HepG2 (cell line): ENCODE measurements around the gene TIMM44. TPM values are rescaled to one million over a fixed set of nuclear protein-coding genes. Genes with fewer than 3 reads are reported as not detected.

Experiments used
- AKAP8 ChIP-seq: sonication (generic); formaldehyde crosslinking; IDR thresholded peaks from 2 replicates; pipeline ENCODE4 v1.5.1; 2020; ENCODE audit warnings: mild to moderate bottlenecking, missing genetic modification reagents
- GFI1 ChIP-seq: sonication (generic); formaldehyde crosslinking; IDR thresholded peaks from 2 replicates; pipeline ENCODE4 v1.5.0; 2020; ENCODE audit warnings: missing genetic modification reagents, mild to moderate bottlenecking, borderline replicate concordance
- KDM6A ChIP-seq: IDR thresholded peaks from 2 replicates; pipeline ENCODE4 v1.6.1; 2016; ENCODE audit warnings: low read depth
- KLF13 ChIP-seq: sonication (generic); formaldehyde crosslinking; IDR thresholded peaks from 2 replicates; pipeline ENCODE4 v1.4.0; 2020; ENCODE audit warnings: mild to moderate bottlenecking, missing genetic modification reagents
- MZF1 ChIP-seq: sonication (generic); formaldehyde crosslinking; IDR thresholded peaks from 2 replicates; pipeline ENCODE4 v1.8.1; 2023; ENCODE audit warnings: mild to moderate bottlenecking, missing genetic modification reagents, borderline replicate concordance
- NCOA5 ChIP-seq: sonication (generic); formaldehyde crosslinking; IDR thresholded peaks from 2 replicates; pipeline ENCODE4 v1.4.0; 2020; ENCODE audit warnings: missing genetic modification reagents
- NFATC3 ChIP-seq: sonication (generic); formaldehyde crosslinking; IDR thresholded peaks from 2 replicates; pipeline ENCODE4 v1.5.1; 2020; ENCODE audit warnings: mild to moderate bottlenecking, missing genetic modification reagents
- NFE2 ChIP-seq: sonication (generic); formaldehyde crosslinking; IDR thresholded peaks from 2 replicates; pipeline ENCODE4 v1.4.0; 2020; ENCODE audit warnings: missing genetic modification reagents
- NFIB ChIP-seq: sonication (generic); formaldehyde crosslinking; IDR thresholded peaks from 2 replicates; pipeline ENCODE4 v1.9.0; 2021; ENCODE audit warnings: missing genetic modification reagents, mild to moderate bottlenecking, borderline replicate concordance
- PLSCR1 ChIP-seq: sonication (generic); formaldehyde crosslinking; IDR thresholded peaks from 2 replicates; pipeline ENCODE4 v1.5.0; 2020; ENCODE audit warnings: missing genetic modification reagents, mild to moderate bottlenecking, borderline replicate concordance
- RCOR2 ChIP-seq: IDR thresholded peaks from 2 replicates; pipeline ENCODE4 v1.6.1; 2016; ENCODE audit warnings: missing biosample characterization, missing genetic modification reagents
- SALL2 ChIP-seq: sonication (generic); formaldehyde crosslinking; IDR thresholded peaks from 2 replicates; pipeline ENCODE4 v1.8.1; 2023; ENCODE audit warnings: mild to moderate bottlenecking, missing genetic modification reagents, inconsistent platforms
- SKIL ChIP-seq: sonication (generic); formaldehyde crosslinking; IDR thresholded peaks from 2 replicates; pipeline ENCODE4 v1.8.0; 2022; ENCODE audit warnings: missing genetic modification reagents, mild to moderate bottlenecking, moderate library complexity, borderline replicate concordance
- SMAD1 ChIP-seq: sonication (generic); formaldehyde crosslinking; IDR thresholded peaks from 2 replicates; pipeline ENCODE4 v1.4.0; 2020; ENCODE audit warnings: missing genetic modification reagents, low read depth, mild to moderate bottlenecking, borderline replicate concordance
- SMARCE1 ChIP-seq: fragments of 450-650 bp; IDR thresholded peaks from 2 replicates; pipeline ENCODE4 v1.6.1; 2017; ENCODE audit warnings: borderline replicate concordance
- TRAFD1 ChIP-seq: sonication (generic); formaldehyde crosslinking; IDR thresholded peaks from 2 replicates; pipeline ENCODE4 v1.5.1; 2020; ENCODE audit warnings: missing genetic modification reagents, mild to moderate bottlenecking, borderline replicate concordance
- YEATS2 ChIP-seq: sonication (generic); formaldehyde crosslinking; IDR thresholded peaks from 2 replicates; pipeline ENCODE4 v1.4.0; 2020; ENCODE audit warnings: missing genetic modification reagents, borderline replicate concordance
- ZBTB14 ChIP-seq: sonication (generic); formaldehyde crosslinking; IDR thresholded peaks from 2 replicates; pipeline ENCODE4 v1.4.0; 2020; ENCODE audit warnings: missing genetic modification reagents
- ZBTB8A ChIP-seq: sonication (generic); formaldehyde crosslinking; IDR thresholded peaks from 2 replicates; pipeline ENCODE4 v1.4.0; 2020; ENCODE audit warnings: mild to moderate bottlenecking, low read depth, missing genetic modification reagents, borderline replicate concordance
- ZFY ChIP-seq: sonication (generic); formaldehyde crosslinking; IDR thresholded peaks from 2 replicates; pipeline ENCODE4 v1.4.0; 2020; ENCODE audit warnings: missing genetic modification reagents
- ZNF280B ChIP-seq: sonication (generic); formaldehyde crosslinking; IDR thresholded peaks from 2 replicates; pipeline ENCODE4 v1.5.0; 2020; ENCODE audit warnings: missing genetic modification reagents, mild to moderate bottlenecking, borderline replicate concordance
- ZNF446 ChIP-seq: sonication (generic); formaldehyde crosslinking; IDR thresholded peaks from 2 replicates; pipeline ENCODE4 v1.5.0; 2020; ENCODE audit warnings: mild to moderate bottlenecking, missing genetic modification reagents
- ZNF652 ChIP-seq: IDR thresholded peaks from 2 replicates; pipeline ENCODE4 v1.6.1; 2016; ENCODE audit warnings: low read depth, borderline replicate concordance
- polyA plus RNA-seq, 8 experiments: library from polyadenylated mRNA; depleted of rRNA in 3 of 8; stranded (reverse) in 7 of 8; unstranded in 1 of 8; fragments of >200 nt; fragmentation: Illumina TruSeq in 4 of 8; extraction: Trizol in 4 of 8; gene quantifications; 2 replicates each; pipeline versions ENCODE4 v1.2.1 to v1.2.3, GENCODE V29; 2011 to 2016; ENCODE audit warnings: low read depth in 4 of 8, missing spikeins in 1 of 8, mixed read lengths in 1 of 8; ENCODE audit not compliant: insufficient read depth in 1 of 8
- total RNA-seq, 5 experiments: library from RNA; depleted of rRNA; stranded (reverse); fragments of >200 nt; fragmentation: Illumina TruSeq; extraction: Trizol; gene quantifications; 2 replicates each; pipeline ENCODE4 v1.2.3, GENCODE V29; 2016; ENCODE audit warnings: low read depth in 1 of 5

TIMM44 gene
- total and polyA plus RNA-seq, 2 of the 13 experiments (the other 11 are each of a cell fraction or from before 2014, with no cell fraction given): 42.9 to 72.6 TPM

DNA sequence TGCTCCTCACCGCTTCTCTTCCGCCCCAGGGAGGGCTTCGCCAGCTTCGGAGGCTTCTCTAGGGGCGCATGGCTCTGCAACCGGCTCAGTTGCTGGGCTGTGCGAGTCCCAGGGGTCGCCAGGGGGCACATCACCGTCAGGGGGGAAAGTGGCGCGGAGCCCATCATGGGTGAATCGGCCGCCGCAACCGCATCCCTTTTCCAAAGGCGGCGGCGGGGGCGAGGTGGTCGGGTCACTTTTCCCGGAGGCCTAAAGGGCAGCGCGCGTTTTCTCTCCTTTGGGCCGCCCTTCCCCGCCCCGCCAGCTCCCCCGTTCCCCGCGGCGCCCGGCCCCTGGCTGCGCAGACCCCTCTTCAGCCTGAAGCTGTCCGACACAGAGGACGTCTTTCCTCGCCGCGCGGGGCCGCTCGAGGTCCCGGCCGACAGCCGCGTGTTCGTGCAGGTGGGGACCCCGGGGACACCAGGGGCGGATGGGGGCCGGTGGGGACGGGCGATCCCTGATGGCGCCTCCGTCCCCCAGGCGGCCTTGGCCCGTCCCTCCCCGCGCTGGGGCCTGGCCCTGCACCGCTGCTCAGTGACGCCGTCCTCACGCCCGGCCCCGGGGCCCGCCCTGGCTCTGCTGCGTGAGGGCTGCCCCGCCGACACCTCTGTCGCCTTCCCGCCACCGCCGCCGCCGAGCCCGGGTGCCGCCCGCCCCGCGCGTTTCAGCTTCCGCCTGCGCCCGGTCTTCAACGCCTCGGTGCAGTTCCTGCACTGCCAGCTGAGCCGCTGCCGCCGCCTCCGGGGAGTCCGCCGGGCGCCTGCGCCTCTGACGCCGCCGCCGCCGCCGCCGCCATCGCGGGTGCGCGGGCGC lies 27.1 kb downstream of the TIMM44 start (continued):
- TF ChIP-seq SKIL (CRISPR knock-in tag): no peak
- no peak for TF ChIP-seq NFE2 (CRISPR knock-in tag)
- TF ChIP-seq SMAD1 (CRISPR knock-in tag): no peak
- TF ChIP-seq RCOR2 (CRISPR knock-in tag): no peak
- TF ChIP-seq ZNF280B (CRISPR knock-in tag): no peak
- TF ChIP-seq NCOA5 (CRISPR knock-in tag): no peak
- no peak for TF ChIP-seq ZBTB14 (CRISPR knock-in tag)
- no peak for TF ChIP-seq TRAFD1 (CRISPR knock-in tag)
- no peak for TF ChIP-seq KDM6A
- no peak for TF ChIP-seq GFI1 (CRISPR knock-in tag)
- TF ChIP-seq ZNF446 (CRISPR knock-in tag): 0 out of 2 replicates have a peak, but pooled peaks have one; percentile 50
- TF ChIP-seq ZFY: peak; percentile 71
- no peak for TF ChIP-seq NFIB (CRISPR knock-in tag)
- TF ChIP-seq PLSCR1: no peak
- TF ChIP-seq ZNF652 (CRISPR knock-in tag): no peak
- no peak for TF ChIP-seq MZF1 (CRISPR knock-in tag)
- no peak for TF ChIP-seq SMARCE1
- TF ChIP-seq AKAP8: peak; percentile 96
- TF ChIP-seq NFATC3 (CRISPR knock-in tag): no peak
- TF ChIP-seq SALL2 (CRISPR knock-in tag): 0 out of 2 replicates have a peak, but pooled peaks have one; percentile 22
- no peak for TF ChIP-seq KLF13 (CRISPR knock-in tag)
- TF ChIP-seq ZBTB8A: no peak
- no peak for TF ChIP-seq YEATS2
